ENCODE data around the gene CLVS2. TPM values are rescaled to one million over a fixed set of nuclear protein-coding genes. Genes with fewer than 3 reads are reported as not detected.

CLVS2 gene
- under 1 TPM; 0.06 to 0.14 TPM for total RNA-seq
- long read RNA-seq, result 0 reads

- ATAC-seq (no peak), DNase-seq (no peak)
- intact Hi-C loops (cut with DNase I, micrococcal nuclease), result no loop called here
These were observed at the start of gene CLVS2 for GRCh38 chr6:122995921-122996793. Gene CLVS2, plus strand, starts transcription at chr6:122996235. Its CDS starts 1,543 bp downstream, at chr6:122997778.

GRCh38 chr6:122947355-122947754 is 48.7 kb upstream of the CLVS2 start:
- intact Hi-C loops (cut with DNase I, micrococcal nuclease), result no loop called here
- ATAC-seq (no peak), DNase-seq (no peak)

GRCh38 chr6:122953766-122954165 is 42.3 kb upstream of the CLVS2 start:
- no peak for ATAC-seq
- intact Hi-C loops (cut with DNase I, micrococcal nuclease), result no loop called here
- DNase-seq, result no peak

GRCh38 chr6:122956376-122956775 is 39.7 kb upstream of the CLVS2 start:
- intact Hi-C loops (cut with DNase I, micrococcal nuclease), result no loop called here
- DNase-seq (no peak), ATAC-seq (no peak)

- intact Hi-C loops (cut with DNase I, micrococcal nuclease), result no loop called here
- no peak for DNase-seq
- no peak for ATAC-seq
These were observed 33.9 kb upstream of the CLVS2 start for GRCh38 chr6:122962000-122962624.

GRCh38 chr6:122969999-122970533 is 26.0 kb upstream of the CLVS2 start:
- intact Hi-C loops (cut with DNase I, micrococcal nuclease), result no loop called here
- DNase-seq (no peak), ATAC-seq (no peak)

- DNase-seq, result no peak
- ATAC-seq, result no peak
- intact Hi-C loops (cut with DNase I, micrococcal nuclease), result no loop called here
These were observed 18.9 kb upstream of the CLVS2 start for GRCh38 chr6:122977180-122977579.

GRCh38 chr6:122984393-122984792 is 11.6 kb upstream of the CLVS2 start:
- intact Hi-C loops (cut with DNase I, micrococcal nuclease), result no loop called here
- ATAC-seq (no peak), DNase-seq (no peak)

GRCh38 chr6:122994256-122994655 is 1.8 kb upstream of the CLVS2 start:
- no peak for ATAC-seq
- intact Hi-C loops (cut with DNase I, micrococcal nuclease), result no loop called here
- no peak for DNase-seq

- intact Hi-C loops (cut with DNase I, micrococcal nuclease), result no loop called here
- DNase-seq (no peak), ATAC-seq (no peak)
These were observed 915 bp downstream of the CLVS2 start for GRCh38 chr6:122996794-122997505.

GRCh38 chr6:122997541-122998150 is 1.6 kb downstream of the CLVS2 start:
- ATAC-seq (no peak), DNase-seq (no peak)
- intact Hi-C loops (cut with DNase I, micrococcal nuclease), result no loop called here

- intact Hi-C loops (cut with DNase I, micrococcal nuclease), result no loop called here
- no peak for ATAC-seq
- DNase-seq, result no peak
These were observed 2.5 kb downstream of the CLVS2 start for GRCh38 chr6:122998403-122998975.

GRCh38 chr6:123000244-123000770 is 4.3 kb downstream of the CLVS2 start:
- intact Hi-C loops (cut with DNase I, micrococcal nuclease), result no loop called here
- ATAC-seq (no peak), DNase-seq (no peak)

- ATAC-seq (no peak), DNase-seq (no peak)
- intact Hi-C loops (cut with DNase I, micrococcal nuclease), result no loop called here
These were observed 5.5 kb downstream of the CLVS2 start for GRCh38 chr6:123001540-123001939.

- no peak for DNase-seq
- intact Hi-C loops (cut with DNase I, micrococcal nuclease), result no loop called here
- no peak for ATAC-seq
These were observed 11.8 kb downstream of the CLVS2 start for GRCh38 chr6:123007885-123008284.

GRCh38 chr6:123009059-123009458 is 13.0 kb downstream of the CLVS2 start:
- no peak for ATAC-seq
- intact Hi-C loops (cut with DNase I, micrococcal nuclease), result no loop called here
- no peak for DNase-seq

- intact Hi-C loops (cut with DNase I, micrococcal nuclease), result no loop called here
- ATAC-seq (no peak), DNase-seq (no peak)
These were observed 18.8 kb downstream of the CLVS2 start for GRCh38 chr6:123014835-123015234.

- ATAC-seq, result no peak
- no peak for DNase-seq
- intact Hi-C loops (cut with DNase I, micrococcal nuclease), result no loop called here
These were observed 20.5 kb downstream of the CLVS2 start for GRCh38 chr6:123016431-123017103.

Data from left colon (tissue), 2 donors.